HG03103 (cell line): Measurements from ENCODE around the gene CKLF.

Experiments used
- ATAC-seq: cut with Tn5 transposase; IDR thresholded peaks from one replicate; pipeline ENCODE4 v1.9.1; 2021; ENCODE audit warnings: low read depth; ENCODE audit not compliant: unreplicated experiment

The CKLF gene

DNA sequence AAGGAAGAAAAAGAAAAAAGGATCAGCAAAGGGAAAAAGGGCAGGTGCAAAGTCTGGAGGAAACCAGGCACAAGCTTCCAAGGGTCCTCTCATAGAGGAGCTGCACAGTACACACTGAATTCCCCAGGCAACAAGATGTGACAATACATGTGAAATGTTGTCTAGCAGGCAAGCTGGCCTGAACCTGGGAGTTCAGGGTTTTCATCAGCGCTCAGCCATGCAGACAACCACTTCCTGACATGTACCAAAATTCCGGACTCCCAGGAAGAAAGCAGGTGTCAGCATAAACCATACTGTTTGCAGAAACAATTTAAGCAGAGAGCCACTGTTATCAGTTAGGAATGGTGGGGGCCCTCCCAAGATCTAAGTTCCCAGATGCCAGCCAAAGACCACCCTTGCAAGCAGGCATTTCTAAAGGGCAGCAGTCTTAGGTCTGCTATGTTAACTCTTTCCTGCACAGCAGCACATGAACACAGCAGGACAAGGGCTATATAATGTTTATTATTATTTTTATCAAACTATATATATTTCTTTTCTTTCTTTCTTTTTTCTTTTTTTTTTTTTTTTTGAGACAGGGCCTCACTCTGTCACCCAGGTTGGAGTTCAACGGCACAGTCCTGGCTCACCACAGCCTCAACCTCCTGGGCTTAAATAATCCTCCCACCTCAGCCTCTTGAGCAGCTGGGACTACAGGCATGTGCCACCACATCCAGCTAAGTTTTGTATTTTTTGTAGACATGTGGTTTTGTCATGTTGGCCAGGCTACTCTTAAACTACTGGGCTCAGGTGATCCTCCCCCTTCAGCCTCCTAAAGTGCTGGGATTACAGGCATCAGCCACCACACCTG lies 12.5 kb upstream of the CKLF start:
- peak; percentile 74 for ATAC-seq

- no peak for ATAC-seq
Observed at GRCh38 chr16:66541388-66542355, 10.7 kb upstream of the CKLF start.

DNA sequence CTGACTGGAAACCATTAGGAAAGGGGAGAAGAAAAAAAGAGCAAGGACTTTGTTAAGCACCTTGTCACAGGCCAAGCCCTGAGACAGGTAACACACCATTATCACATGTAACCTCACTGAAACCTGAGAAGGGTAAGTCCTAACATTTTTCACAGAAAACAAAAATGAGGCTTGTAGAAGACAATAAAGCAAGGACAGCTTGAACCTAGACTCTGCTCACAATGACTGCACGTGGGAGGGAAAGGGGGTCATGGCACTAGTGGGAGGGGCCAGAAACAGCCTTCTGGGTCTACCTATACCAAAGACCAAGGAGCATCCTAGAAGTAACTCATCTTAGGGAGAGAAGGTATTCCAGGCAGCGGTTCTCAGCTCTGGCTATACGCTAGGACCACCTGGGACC lies 10.0 kb upstream of the CKLF start:
- ATAC-seq, result no peak

DNA sequence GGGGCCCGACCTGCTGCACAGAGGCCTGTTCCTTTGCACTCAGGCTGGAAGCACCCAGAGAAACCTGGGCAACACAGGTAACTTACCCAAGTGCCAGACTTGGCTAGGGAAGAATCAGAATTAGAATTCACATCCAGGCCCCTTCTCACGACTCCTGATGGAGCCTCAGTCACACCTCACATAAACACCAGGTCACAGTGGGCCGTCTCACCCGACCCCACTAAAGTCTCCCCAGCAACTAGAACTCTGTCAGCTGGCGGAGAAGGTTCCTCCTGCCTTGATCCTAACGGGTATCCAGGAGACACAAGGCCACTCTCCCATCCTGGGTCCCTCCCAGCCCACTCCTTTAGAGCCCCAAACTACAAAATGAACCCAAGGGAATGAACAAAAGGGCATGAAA lies 8.8 kb upstream of the CKLF start:
- ATAC-seq, result no peak

- no peak for ATAC-seq
Observed at GRCh38 chr16:66544016-66544757, 8.2 kb upstream of the CKLF start.

DNA sequence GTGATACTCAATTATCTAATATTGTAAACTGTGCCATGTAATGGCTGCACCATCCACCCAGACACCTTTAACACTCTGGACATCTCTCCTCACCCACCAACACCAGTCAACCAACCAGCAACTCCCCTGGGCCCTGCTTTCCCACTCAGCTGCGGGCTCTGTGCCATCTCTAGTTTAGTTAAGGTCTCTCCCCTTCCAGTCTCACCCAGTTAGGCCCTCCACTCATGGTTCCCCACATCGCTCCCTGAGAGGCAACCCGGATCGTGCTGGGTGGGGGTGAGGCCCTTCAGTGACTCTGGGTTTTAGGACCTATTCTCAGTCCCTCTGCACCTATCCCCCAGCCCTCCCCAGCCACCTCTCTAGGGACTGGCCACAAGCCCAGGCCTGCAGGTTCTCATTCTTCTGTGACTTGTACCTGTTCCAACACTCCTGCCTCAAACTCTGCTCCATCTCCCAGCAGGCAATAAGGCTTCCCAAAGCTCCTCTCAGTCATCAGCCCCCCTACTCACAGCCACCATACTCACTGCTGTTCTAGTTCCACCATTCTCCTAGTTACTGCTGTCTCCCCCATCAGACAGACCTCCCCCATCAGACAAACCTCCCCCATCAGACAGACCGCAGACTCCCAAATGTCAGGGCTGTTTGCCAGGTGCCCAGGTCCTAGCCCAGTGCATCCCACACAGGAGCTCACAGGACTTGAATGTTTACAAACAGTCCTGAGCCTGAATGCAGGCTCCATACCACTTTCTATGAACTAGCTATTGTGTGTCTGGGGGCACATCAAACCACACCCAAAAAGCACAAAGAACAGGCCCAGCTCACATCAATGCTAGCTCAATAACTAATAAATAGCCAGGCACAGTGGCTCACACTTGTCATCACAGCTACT lies 5.0 kb upstream of the CKLF start:
- ATAC-seq, result no peak

DNA sequence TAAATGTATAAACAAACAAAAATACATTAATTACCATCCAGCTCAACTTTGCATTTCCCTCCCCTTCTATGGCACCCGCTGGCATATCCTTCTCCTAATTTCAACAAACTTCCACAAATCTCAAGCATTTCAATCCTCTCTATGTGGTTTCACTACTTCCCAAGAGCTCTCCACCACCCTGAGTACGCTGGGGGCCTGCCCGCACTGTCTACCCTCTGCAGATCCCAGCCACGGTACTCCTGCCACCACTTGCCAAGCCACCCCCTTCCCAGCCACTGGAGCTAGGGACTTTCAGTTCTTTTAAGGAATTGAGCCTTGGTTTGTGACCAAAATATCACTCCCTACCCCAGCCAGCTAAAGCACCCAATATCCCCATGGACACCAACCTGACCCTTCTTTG lies 4.3 kb upstream of the CKLF start:
- ATAC-seq, result no peak

DNA sequence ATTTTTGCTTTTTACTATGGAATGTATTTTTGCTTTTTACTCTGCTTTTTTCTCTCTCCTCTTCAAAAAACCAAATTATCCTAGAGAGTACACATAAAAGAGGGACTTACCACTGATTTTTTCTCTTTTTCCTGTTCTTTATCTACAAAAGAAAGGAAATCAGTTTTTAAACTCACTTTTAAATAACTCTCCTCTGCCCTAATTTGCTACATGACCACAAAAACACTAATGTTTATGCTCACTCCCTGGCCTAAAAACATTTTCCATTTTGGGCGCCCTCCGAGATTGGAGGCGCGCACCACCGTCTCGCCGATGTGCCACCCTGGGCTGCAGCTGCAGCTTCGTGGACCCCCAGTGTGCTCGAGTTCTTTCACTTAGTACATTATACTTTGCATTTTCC lies 3.5 kb upstream of the CKLF start:
- no peak for ATAC-seq

GRCh38 chr16:66549284-66550131 lies 2.9 kb upstream of the CKLF start, which contains the start of gene TK2:
TSS of gene TK2 (minus strand) at chr16:66550122. CDS start at chr16:66550061, 61 bp downstream.
- no peak for ATAC-seq

DNA sequence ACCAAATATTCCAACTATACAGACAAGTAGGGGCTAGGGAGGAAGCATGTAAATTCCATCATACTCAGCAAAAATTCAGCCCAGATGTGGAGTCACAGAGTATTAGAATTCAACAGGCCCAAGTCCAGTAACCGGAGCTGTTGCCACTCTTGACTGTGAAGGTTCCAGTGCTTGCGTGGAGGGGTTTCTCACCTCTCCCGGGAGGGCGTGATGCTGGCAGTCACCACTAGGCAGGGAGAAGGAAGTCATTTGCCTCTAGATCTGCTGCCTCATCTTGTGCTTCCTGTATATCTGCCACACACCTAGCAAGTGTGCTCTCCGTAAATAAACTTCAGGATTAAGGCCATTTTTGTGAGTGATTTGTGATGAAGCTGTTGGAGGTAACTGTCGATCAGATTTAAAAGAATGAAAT lies 1.0 kb upstream of the CKLF start:
- no peak for ATAC-seq

- no peak for ATAC-seq
Observed at GRCh38 chr16:66551788-66552285, 539 bp upstream of the CKLF start.

GRCh38 chr16:66553223-66553622 lies 847 bp downstream of the CKLF start:
- no peak for ATAC-seq

DNA sequence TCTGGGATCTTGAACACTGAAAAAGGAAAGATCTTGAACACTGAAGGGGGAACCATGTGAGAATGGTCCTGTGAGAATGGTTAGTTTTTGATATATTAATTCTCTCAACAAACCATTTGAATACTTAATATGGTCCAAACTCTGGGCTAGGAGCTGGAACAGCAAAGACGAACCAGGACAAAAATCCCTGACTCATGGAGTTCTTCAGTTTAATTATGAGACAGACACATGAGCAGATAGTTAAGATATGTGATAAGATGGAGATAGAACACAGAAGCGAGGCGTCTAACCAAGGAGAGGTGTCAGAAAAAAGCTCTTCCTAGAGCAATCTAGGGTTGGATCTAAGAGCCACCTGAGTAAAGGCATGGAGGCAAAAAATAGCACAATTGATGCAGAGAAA lies 1.6 kb downstream of the CKLF start:
- no peak for ATAC-seq

- ATAC-seq, result no peak
Observed at GRCh38 chr16:66554495-66554894, 2.1 kb downstream of the CKLF start.

DNA sequence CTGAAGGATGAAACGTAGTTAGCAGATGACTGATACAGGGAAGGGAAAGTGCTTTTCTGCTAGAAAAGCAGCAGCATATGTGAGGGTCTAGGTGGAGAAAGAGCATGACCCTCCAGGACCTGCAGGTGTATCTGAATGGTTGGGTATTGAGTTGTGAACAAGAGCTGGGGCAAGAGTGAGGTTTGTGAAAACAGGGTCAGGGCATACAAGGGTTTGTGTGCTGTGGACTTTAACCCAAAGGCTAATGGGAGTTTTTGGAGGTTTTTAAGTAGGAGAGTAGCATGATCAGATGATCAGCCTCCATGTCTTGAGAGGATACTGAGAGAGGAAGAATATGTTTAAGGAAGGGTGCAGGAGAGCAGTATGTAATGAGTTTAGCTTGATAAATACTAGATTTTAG lies 7.7 kb downstream of the CKLF start:
- no peak for ATAC-seq

DNA sequence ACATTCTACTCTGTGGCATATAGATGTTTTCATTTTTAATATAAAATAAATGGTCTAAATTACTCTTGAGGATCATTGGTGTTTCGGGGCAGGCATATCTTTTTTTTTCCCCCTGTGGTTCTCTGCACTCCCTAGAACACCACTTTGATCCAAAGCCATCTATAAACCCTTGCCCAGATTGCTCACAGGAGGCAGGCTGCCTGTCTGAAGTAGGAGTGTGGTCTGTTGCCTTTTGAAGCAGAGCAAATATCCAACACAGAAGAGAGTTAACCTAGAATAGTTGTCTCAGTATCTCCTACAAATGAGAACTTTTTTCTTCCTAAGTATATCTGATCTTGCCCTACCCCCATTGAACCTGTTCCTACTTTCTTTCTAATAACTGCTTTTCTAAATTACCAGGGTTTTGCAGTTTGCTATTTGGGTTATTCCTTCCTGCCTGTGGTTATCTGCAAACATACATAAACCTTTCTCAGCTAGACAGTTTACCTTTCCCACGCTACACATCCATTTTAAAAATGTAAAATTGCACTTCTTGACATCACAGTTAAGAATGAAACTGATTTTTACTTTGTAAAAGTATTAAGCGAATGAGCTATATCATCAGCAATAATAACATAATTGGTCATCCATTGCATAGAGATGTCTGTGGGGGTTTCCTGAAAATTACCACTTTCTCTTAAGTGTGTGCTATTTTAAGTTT lies 9.2 kb downstream of the CKLF start:
- no peak for ATAC-seq

DNA sequence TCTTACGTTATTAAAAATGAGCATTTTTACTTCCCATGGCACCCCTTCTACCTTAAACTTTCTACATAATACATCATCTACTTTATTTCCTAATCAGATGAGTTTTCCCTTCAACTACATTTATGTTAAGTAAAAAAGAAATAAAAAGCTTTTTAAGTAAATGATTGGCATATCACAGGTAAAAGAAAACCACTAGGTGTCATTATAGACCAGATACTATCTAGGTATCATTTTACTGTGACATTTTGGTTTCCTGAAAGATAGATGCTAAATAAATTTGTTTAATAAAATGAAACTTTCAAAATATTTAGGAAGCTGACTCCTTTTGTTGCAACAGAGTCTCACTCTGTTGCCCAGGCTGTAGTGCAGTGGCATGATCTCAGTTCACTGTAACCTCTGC lies 10.0 kb downstream of the CKLF start:
- ATAC-seq, result no peak

GRCh38 chr16:66562986-66563385 lies 10.6 kb downstream of the CKLF start:
- no peak for ATAC-seq
